Kidney glomerular epithelial cell (primary cell): ENCODE data around the gene POU6F2.
"Not testable (repeated sequence)": the region's sequence is repeated elsewhere in the genome, so short reads cannot be mapped to it uniquely, and the experiment has no call there.

Source experiments
- DNase-seq: peaks from one replicate; lab custom pipeline; 2025; lab: John Stamatoyannopoulos, UW

Gene POU6F2

GRCh38 chr7:38977685-38978084, at the start of gene POU6F2:
Gene POU6F2 (plus strand): TSS chr7:38977909. CDS start chr7:38977954, 45 bp downstream.
- no peak for DNase-seq

- DNase-seq, result no peak
Measured at GRCh38 chr7:38928506-38928905, 49.2 kb upstream of the POU6F2 start.

- DNase-seq, result peak; percentile 95
Measured at GRCh38 chr7:38929460-38930171, 48.1 kb upstream of the POU6F2 start.

GRCh38 chr7:38932509-38933168, 45.1 kb upstream of the POU6F2 start:
- peak; percentile 27 for DNase-seq

- no peak for DNase-seq
Measured at GRCh38 chr7:38934051-38934450, 43.7 kb upstream of the POU6F2 start.

- no peak for DNase-seq
Measured at GRCh38 chr7:38934536-38934935, 43.2 kb upstream of the POU6F2 start.

- no peak for DNase-seq
Measured at GRCh38 chr7:38936641-38937040, 41.1 kb upstream of the POU6F2 start.

GRCh38 chr7:38938001-38938485, 39.7 kb upstream of the POU6F2 start:
- no peak for DNase-seq

GRCh38 chr7:38938589-38938988, 39.1 kb upstream of the POU6F2 start:
- DNase-seq, result no peak

- DNase-seq, result no peak
Measured at GRCh38 chr7:38940774-38941173, 36.9 kb upstream of the POU6F2 start.

- DNase-seq, result no peak
Measured at GRCh38 chr7:38942431-38943051, 35.2 kb upstream of the POU6F2 start.

GRCh38 chr7:38947541-38947940, 30.2 kb upstream of the POU6F2 start:
- DNase-seq, result not testable (repeated sequence)

- no peak for DNase-seq
Measured at GRCh38 chr7:38950309-38950708, 27.4 kb upstream of the POU6F2 start.

- DNase-seq, result no peak
Measured at GRCh38 chr7:38951213-38951612, 26.5 kb upstream of the POU6F2 start.

- DNase-seq, result no peak
Measured at GRCh38 chr7:38953227-38953626, 24.5 kb upstream of the POU6F2 start.

GRCh38 chr7:38953971-38954370, 23.7 kb upstream of the POU6F2 start:
- DNase-seq, result no peak

GRCh38 chr7:38955892-38956291, 21.8 kb upstream of the POU6F2 start:
- no peak for DNase-seq

GRCh38 chr7:38962028-38962427, 15.7 kb upstream of the POU6F2 start:
- no peak for DNase-seq

GRCh38 chr7:38964921-38965320, 12.8 kb upstream of the POU6F2 start:
- no peak for DNase-seq

- DNase-seq, result no peak
Measured at GRCh38 chr7:38973760-38974159, 3.9 kb upstream of the POU6F2 start.

GRCh38 chr7:38975944-38976392, 1.7 kb upstream of the POU6F2 start:
- DNase-seq, result no peak

- DNase-seq, result no peak
Measured at GRCh38 chr7:38978491-38978890, 782 bp downstream of the POU6F2 start.

GRCh38 chr7:38992203-38992602, 14.5 kb downstream of the POU6F2 start:
- no peak for DNase-seq
